SW480 (cell line): ENCODE results near the gene FAM78B.

ENCODE experiments used
- DNase-seq: peaks from one replicate; pipeline ENCODE4 v3.0.0-alpha.2; 2016; ENCODE audit warnings: low spot score

FAM78B gene

GRCh38 chr1:166164995-166165660 is 1.7 kb downstream of the FAM78B start:
- peak; percentile 48 for DNase-seq

GRCh38 chr1:166164646-166164994 is 2.2 kb downstream of the FAM78B start:
- no peak for DNase-seq

GRCh38 chr1:166159656-166160055 is 7.1 kb downstream of the FAM78B start:
- DNase-seq = no peak

GRCh38 chr1:166156674-166157073 is 10.1 kb downstream of the FAM78B start:
- no peak for DNase-seq

GRCh38 chr1:166155108-166155507 is 11.7 kb downstream of the FAM78B start:
- DNase-seq = no peak

GRCh38 chr1:166153525-166154314 is 13.1 kb downstream of the FAM78B start:
- no peak for DNase-seq

- DNase-seq = no peak
Observed at GRCh38 chr1:166152978-166153377, 13.8 kb downstream of the FAM78B start.

GRCh38 chr1:166151804-166152203 is 15.0 kb downstream of the FAM78B start:
- DNase-seq = no peak

- peak; percentile 9 for DNase-seq
Observed at GRCh38 chr1:166145499-166145898, 21.3 kb downstream of the FAM78B start.

- no peak for DNase-seq
Observed at GRCh38 chr1:166141969-166142368, 24.8 kb downstream of the FAM78B start.

GRCh38 chr1:166140251-166140650 is 26.6 kb downstream of the FAM78B start:
- no peak for DNase-seq

GRCh38 chr1:166139735-166140134 is 27.1 kb downstream of the FAM78B start:
- DNase-seq = no peak

- no peak for DNase-seq
Observed at GRCh38 chr1:166136699-166137401, 30.0 kb downstream of the FAM78B start.

GRCh38 chr1:166136222-166136621 is 30.6 kb downstream of the FAM78B start:
- DNase-seq = no peak

GRCh38 chr1:166133857-166134256 is 32.9 kb downstream of the FAM78B start:
- no peak for DNase-seq

GRCh38 chr1:166133276-166133841 is 33.4 kb downstream of the FAM78B start:
- no peak for DNase-seq

- no peak for DNase-seq
Observed at GRCh38 chr1:166132496-166132895, 34.3 kb downstream of the FAM78B start.

GRCh38 chr1:166129006-166129405 is 37.8 kb downstream of the FAM78B start:
- no peak for DNase-seq

- DNase-seq = no peak
Observed at GRCh38 chr1:166128195-166128594, 38.6 kb downstream of the FAM78B start.

- DNase-seq = no peak
Observed at GRCh38 chr1:166127003-166127402, 39.8 kb downstream of the FAM78B start.

- no peak for DNase-seq
Observed at GRCh38 chr1:166122873-166123466, 43.8 kb downstream of the FAM78B start.

GRCh38 chr1:166121010-166121409 is 45.8 kb downstream of the FAM78B start:
- no peak for DNase-seq
